GM21423 (cell line): Measurements from ENCODE around the gene NRTN.
"Not testable (repeated sequence)": the region's sequence is repeated elsewhere in the genome, so short reads cannot be mapped to it uniquely, and the experiment has no call there.

Source experiments
- ATAC-seq: cut with Tn5 transposase; IDR thresholded peaks from one replicate; pipeline ENCODE4 v1.9.1; 2021; ENCODE audit warnings: mild to moderate bottlenecking, moderate library complexity; ENCODE audit not compliant: unreplicated experiment

The NRTN gene

DNA sequence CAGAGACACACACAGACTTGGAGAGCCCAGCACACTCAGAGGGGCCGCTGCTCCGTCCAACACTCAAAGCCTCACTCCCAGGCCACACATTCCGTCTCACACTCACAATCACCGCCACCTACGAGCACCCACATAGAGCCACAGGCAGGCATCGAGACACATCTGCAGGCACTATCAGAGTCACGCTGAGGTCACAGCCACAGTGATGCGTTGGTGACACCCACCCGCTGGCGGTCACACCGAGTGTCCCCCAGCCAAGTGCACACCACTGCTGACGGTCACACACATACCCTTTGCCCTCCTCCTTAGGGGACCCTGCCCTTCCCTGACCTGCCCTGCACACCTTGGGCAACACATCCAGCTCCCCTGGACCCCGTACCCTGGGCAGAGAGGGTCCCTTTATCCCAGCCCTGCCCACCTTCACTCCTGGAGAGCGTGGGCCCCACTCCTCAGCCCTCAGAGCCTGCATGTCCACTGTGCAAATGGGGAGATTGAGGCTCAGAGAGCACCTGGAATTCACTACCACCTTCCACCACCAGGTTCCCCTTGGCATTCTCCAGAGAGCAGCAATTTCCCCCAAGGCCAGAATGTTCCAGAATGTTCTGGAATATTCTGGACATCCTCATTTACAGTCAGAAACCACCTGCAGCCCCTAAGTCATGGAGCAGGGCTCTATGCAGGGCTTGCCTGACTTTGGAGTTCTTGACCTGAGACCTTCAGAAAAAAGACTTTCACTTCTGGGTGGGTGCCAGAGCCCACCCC lies 60.0 kb downstream of the NRTN start:
- no peak for ATAC-seq

DNA sequence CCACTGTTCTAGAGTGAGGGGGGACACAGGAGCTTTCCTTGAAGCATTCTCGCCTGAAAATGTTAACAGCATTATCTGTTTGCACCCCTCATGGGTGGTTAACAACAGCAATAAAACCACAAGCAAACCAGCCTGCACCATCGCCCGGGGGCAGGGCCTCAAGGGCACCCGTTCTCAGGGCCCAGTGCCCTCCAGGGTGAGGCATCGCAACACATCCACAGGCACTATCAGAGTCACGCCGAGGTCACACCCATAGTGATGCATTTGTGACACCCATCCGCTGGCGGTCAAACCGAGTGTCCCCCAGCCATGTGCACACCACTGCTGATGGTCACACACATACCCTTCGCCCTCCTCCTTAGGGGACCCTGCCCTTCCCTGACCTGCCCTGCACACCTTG lies 60.9 kb downstream of the NRTN start:
- no peak for ATAC-seq

DNA sequence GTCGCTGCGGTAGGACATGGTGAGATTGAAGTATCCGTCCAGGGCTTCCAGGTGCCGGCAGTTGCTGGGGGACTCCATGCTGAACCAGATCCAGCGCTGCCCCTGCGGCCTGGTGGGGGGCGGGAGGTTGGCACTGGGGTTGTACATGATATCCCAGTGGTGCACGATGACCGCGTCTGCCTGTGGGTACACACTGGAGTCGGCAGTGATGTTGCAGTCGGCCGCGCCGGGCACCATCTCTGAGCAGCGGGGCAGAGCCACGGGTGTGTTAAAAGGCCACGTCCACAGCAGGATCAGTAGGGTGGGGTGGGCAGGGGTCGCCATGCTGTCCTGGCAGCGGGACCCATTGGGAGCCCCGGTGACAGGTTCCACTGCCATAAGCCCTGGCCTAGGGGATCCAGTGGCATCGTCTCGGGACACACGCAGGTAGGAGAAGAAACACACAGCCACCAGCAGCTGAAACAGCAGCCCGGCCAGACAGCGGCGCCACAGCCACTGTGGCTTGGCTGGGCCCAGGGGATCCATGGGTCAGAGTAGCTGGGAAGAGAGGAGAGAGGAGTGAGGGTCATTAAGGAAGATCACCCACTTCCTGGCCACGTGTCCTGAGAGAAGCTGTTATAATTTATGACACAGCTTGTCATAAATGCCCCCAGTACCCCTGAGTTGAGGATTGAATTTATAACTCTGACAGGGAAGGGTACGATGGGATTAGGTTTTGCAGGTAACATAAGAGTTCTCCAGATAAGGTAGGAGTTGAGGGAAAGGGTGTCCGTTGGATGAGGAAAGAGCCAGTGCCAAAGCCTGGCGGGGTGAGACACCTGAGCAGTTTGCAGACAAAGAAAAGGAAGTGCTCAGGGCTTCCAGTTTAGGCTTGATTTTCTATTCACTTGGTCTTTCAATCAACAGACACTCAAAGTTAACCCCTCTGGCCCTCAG lies 62.6 kb downstream of the NRTN start:
- no peak for ATAC-seq

- ATAC-seq: no peak
These were observed 66.1 kb downstream of the NRTN start for GRCh38 chr19:5870986-5871394.

- ATAC-seq: no peak
These were observed 68.8 kb downstream of the NRTN start for GRCh38 chr19:5873617-5874199.

- ATAC-seq: not testable (repeated sequence)
These were observed 69.6 kb downstream of the NRTN start for GRCh38 chr19:5874496-5874895.

DNA sequence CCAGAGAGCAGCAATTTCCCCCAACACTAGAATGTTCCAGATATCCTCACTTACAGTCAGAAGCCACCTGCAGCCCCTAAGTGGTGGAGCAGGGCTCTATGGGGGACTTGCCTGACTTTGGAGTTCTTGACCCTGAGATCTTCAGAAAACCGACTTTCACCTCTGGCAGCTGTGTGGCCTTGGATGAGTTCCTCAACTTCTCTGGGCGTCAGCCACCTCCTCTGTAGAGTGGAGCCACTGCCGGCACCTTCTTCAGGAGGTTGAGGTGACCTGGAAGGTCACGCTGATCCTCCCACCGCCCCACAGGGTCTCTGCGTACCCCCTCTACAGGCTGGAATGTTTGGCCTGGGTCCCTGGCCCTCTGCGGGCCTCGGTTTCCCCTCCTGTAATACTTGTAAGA lies 72.6 kb downstream of the NRTN start:
- no peak for ATAC-seq

- ATAC-seq: no peak
These were observed 73.0 kb downstream of the NRTN start for GRCh38 chr19:5877882-5878281.
